ENCODE measurements around the gene RNF169. TPM values are rescaled to one million over a fixed set of nuclear protein-coding genes. Genes with fewer than 3 reads are reported as not detected.

Gene RNF169
- total and polyA plus RNA-seq, 2 of the 4 experiments (the other 2 are of a cell fraction): 3.6 to 23.3 TPM

DNA sequence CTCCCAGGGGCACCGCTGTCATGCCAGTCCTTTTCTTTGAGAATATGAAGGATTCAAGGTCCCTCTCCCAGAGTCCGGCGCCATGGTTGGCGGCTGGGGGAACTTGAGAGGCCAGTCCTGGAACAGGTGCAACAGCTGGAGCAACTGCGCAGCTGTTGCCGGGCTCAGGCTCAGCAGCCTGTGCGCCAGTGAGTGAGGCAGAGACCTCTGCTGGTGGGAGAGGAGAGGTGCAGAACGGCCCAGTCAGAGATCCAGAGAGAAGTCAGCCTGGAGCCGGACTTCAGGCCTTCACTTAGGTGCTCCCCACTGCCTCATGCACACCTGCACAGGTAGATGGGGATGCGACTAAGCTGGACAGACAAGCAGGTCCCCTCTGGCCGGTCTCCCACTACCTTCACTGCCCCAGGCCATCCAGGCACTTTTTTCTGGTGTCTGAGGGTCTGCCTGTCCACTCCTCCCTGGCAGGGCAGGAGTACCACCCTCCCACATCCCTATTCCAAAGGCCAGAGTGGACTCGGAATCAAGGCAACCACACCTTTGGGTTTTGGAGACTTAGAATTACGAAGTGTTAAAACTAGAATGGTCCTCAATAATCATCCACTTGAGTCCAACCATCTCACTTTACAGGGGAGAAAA is 22.0 kb upstream of the RNF169 start:
- H4K91ac ChIP-seq (ENCODE audit: insufficient read depth, low read depth, low read length): peak overlapping the region; percentile 75; the same call in 1 of the 2 replicates
- TF ChIP-seq POLR2A (IDR thresholded peaks at IDR 0.05; ENCODE audit: low read depth, low read length): peak; percentile 35; the same call in 1 of the 2 replicates
- TF ChIP-seq, protein P1, sequence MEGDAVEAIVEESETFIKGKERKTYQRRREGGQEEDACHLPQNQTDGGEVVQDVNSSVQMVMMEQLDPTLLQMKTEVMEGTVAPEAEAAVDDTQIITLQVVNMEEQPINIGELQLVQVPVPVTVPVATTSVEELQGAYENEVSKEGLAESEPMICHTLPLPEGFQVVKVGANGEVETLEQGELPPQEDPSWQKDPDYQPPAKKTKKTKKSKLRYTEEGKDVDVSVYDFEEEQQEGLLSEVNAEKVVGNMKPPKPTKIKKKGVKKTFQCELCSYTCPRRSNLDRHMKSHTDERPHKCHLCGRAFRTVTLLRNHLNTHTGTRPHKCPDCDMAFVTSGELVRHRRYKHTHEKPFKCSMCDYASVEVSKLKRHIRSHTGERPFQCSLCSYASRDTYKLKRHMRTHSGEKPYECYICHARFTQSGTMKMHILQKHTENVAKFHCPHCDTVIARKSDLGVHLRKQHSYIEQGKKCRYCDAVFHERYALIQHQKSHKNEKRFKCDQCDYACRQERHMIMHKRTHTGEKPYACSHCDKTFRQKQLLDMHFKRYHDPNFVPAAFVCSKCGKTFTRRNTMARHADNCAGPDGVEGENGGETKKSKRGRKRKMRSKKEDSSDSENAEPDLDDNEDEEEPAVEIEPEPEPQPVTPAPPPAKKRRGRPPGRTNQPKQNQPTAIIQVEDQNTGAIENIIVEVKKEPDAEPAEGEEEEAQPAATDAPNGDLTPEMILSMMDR (conservative IDR thresholded peaks at IDR 0.05; ENCODE audit: low read depth, low read length): peak; percentile 97
- TF ChIP-seq, protein P2, sequence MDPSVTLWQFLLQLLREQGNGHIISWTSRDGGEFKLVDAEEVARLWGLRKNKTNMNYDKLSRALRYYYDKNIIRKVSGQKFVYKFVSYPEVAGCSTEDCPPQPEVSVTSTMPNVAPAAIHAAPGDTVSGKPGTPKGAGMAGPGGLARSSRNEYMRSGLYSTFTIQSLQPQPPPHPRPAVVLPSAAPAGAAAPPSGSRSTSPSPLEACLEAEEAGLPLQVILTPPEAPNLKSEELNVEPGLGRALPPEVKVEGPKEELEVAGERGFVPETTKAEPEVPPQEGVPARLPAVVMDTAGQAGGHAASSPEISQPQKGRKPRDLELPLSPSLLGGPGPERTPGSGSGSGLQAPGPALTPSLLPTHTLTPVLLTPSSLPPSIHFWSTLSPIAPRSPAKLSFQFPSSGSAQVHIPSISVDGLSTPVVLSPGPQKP (IDR thresholded peaks at IDR 0.05; ENCODE audit: borderline replicate concordance, low read depth, low read length): no peak
- TF ChIP-seq BHLHE40 (IDR thresholded peaks at IDR 0.05; ENCODE audit: low read depth, low read length): no peak
- TF ChIP-seq CEBPB (IDR thresholded peaks at IDR 0.05; ENCODE audit: low read depth, low read length): no peak
- no peak for TF ChIP-seq RFX5 (IDR thresholded peaks at IDR 0.05; ENCODE audit: low read depth, low read length)
- TF ChIP-seq RCOR1 (IDR thresholded peaks at IDR 0.05; ENCODE audit: insufficient replicate concordance, low read length): peak; percentile 99
- TF ChIP-seq RAD21 (IDR thresholded peaks at IDR 0.05; ENCODE audit: low read length): peak; percentile 97
- no peak for TF ChIP-seq CHD1 (IDR thresholded peaks at IDR 0.05; ENCODE audit: low read depth, low read length)
- no peak for TF ChIP-seq MAFK (IDR thresholded peaks at IDR 0.05; ENCODE audit: low read depth, low read length)
- no peak for TF ChIP-seq MXI1 (IDR thresholded peaks at IDR 0.05; ENCODE audit: borderline replicate concordance, low read depth, low read length)
- no peak for TF ChIP-seq FOS (IDR thresholded peaks at IDR 0.05; ENCODE audit: low read depth, low read length)
- peak; percentile 95 for TF ChIP-seq SMC3 (IDR thresholded peaks at IDR 0.05; ENCODE audit: low read depth, low read length)
- TF ChIP-seq MAZ (IDR thresholded peaks at IDR 0.05; ENCODE audit: borderline replicate concordance, low read depth, low read length): peak; percentile 53; the same call in 1 of the 2 replicates
- no peak for TF ChIP-seq NFE2L2 (IDR thresholded peaks at IDR 0.05; ENCODE audit: low read depth, low read length)

More for the DNA sequence above, 22.0 kb upstream of the RNF169 start:
- peaks cover 34% of the 10 kb centered on the region for H3K27me3 ChIP-seq (ENCODE audit: control insufficient read depth, insufficient read depth, low read length)
- ChIA-PET CTCF (interaction anchor here (0.6 to 7.4 kb wide), 11 partner anchors 10 to 276 kb away, joined by 3 to 66 read pairs (median 5); no protein-coding TSS in a partner anchor), POLR2A (ENCODE audit: unreplicated experiment) (no interaction called here)
- no peaks in the 10 kb centered on the region for H3K9me3 ChIP-seq (ENCODE audit: control insufficient read depth, insufficient read depth, low read length)
- peak overlapping the region; percentile 46 for H2AK5ac ChIP-seq (ENCODE audit: low read depth, low read length)
- no peaks in the 10 kb centered on the region for H3K36me3 ChIP-seq (ENCODE audit: control insufficient read depth, insufficient read depth, low read length)
- peak; percentile 78 for ATAC-seq (ENCODE audit: low read depth)
- BruUV-seq (replicated peaks): no TSS peak
- in situ Hi-C loops (cut with MboI; ENCODE audit: low sequenced_read_pairs): loop anchor here (5.0 kb wide), 2 partner anchors 114 to 269 kb away; no protein-coding TSS in a partner anchor
- H2AFZ ChIP-seq (replicated peaks; ENCODE audit: low read length, poor library complexity): peak overlapping the region; percentile 72
- peak overlapping the region; percentile 80; the same call in 1 of the 2 replicates for H3K14ac ChIP-seq (replicated peaks; ENCODE audit: low read depth, low read length)
- peak; percentile 85 for DNase-seq
- H2BK5ac ChIP-seq (ENCODE audit: low read depth, low read length, poor library complexity, severe bottlenecking): peak overlapping the region; percentile 77
- H2BK120ac ChIP-seq (ENCODE audit: low read depth, low read length): peak overlapping the region; percentile 59; the same call in 1 of the 2 replicates
- peaks cover 28% of the 10 kb centered on the region for H3K4me1 ChIP-seq (ENCODE audit: control insufficient read depth, insufficient read depth, low read length)
- H3K4ac ChIP-seq (ENCODE audit: low read depth, low read length): peak overlapping the region; percentile 81
- H2BK15ac ChIP-seq (ENCODE audit: low read depth, low read length): peak overlapping the region; percentile 84; the same call in 2 of the 3 replicates
- no peak overlapping the region for H3K9ac ChIP-seq (ENCODE audit: low read depth, low read length)
- H4K8ac ChIP-seq (ENCODE audit: low read depth in 2 of 2, low read length in 2 of 2): 0 out of 4 replicates have a peak overlapping the region, but pooled peaks of 1 of the 2 experiments have one; percentile 78
- peak overlapping the region; percentile 12 for H2AK9ac ChIP-seq (replicated peaks; ENCODE audit: low read depth, low read length, poor library complexity)
- H3K27ac ChIP-seq (ENCODE audit: insufficient read depth, low read length): peak overlapping the region; percentile 61; the same call in 1 of the 2 replicates
- H2BK20ac ChIP-seq (ENCODE audit: low read depth, low read length): peak overlapping the region; percentile 63
- 0 out of 2 replicates have a peak overlapping the region, but pooled peaks have one; percentile 79 for H3K18ac ChIP-seq (ENCODE audit: low read depth, low read length)
- intact Hi-C loops (cut with micrococcal nuclease): loop anchor here (1.0 to 5.0 kb wide), 7 partner anchors 24 to 273 kb away; partner anchors contain the start of gene POLD3
- peak overlapping the region; percentile 58 for H4K5ac ChIP-seq (ENCODE audit: low read depth, low read length)
- dilution Hi-C loops (cut with HindIII; ENCODE audit: low sequenced_read_pairs, unreplicated experiment): loop anchor here (25.0 kb wide), 1 partner anchor 114 kb away; no protein-coding TSS in a partner anchor
- no peak overlapping the region; the same call in 1 of the 2 replicates for H3K56ac ChIP-seq (ENCODE audit: extremely low read depth, insufficient read depth, low read length)
- 0 out of 2 replicates have a peak overlapping the region, but pooled peaks have one; percentile 46 for H3K23ac ChIP-seq (ENCODE audit: low read depth, low read length)
- H4K20me1 ChIP-seq (ENCODE audit: insufficient read depth, low read length): no peaks in the 10 kb centered on the region
- WGBS, 2 experiments (ENCODE audit: extremely low coverage in 2 of 2, insufficient read length in 1 of 2): no CpG with 5 or more reads among the region's 13 CpGs
- H3K79me1 ChIP-seq (ENCODE audit: low read depth in 1 of 2, low read length in 2 of 2): no peaks in the 10 kb centered on the region
- H3K4me3 ChIP-seq (ENCODE audit: insufficient read depth, low read depth, low read length): no peak overlapping the region
- no peak overlapping the region for H3K4me2 ChIP-seq (ENCODE audit: low read depth, low read length)
- H3K9me1 ChIP-seq (ENCODE audit: insufficient read depth, low read length): peaks cover 8% of the 10 kb centered on the region
